Measurements from ENCODE around the gene KLHL14. TPM values are rescaled to one million over a fixed set of nuclear protein-coding genes. Genes with fewer than 3 reads are reported as not detected.

KLHL14 gene
- polyA plus RNA-seq, 1 donor, result 0.08 TPM

DNA sequence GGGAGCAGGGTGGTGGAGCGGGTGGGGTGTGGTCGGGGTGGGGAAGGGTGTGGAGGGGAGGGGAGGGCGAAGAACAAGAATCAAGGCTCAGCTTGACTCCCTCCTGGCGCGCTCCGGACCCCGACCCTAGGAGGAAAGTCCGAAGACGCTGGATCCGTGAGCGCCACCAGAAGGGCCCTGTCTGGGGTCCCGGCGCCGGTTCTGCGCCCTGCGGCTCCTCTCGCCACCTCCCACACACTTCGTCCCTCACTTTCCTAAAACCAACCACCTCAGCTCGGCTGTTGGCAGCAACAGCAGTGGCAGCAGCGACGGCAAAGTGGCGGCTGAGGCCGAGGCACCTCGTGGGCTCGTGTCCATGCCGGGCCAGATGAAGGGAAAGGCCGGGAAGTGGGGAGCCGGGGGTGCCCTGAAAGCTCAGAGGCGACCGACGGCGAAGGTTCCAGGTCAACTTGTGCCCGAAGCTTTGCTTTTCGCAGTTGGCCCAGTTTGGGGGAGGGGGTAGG lies 2.1 kb downstream of the KLHL14 start:
- DNase-seq (ENCODE audit: low read depth), result no peak

DNA sequence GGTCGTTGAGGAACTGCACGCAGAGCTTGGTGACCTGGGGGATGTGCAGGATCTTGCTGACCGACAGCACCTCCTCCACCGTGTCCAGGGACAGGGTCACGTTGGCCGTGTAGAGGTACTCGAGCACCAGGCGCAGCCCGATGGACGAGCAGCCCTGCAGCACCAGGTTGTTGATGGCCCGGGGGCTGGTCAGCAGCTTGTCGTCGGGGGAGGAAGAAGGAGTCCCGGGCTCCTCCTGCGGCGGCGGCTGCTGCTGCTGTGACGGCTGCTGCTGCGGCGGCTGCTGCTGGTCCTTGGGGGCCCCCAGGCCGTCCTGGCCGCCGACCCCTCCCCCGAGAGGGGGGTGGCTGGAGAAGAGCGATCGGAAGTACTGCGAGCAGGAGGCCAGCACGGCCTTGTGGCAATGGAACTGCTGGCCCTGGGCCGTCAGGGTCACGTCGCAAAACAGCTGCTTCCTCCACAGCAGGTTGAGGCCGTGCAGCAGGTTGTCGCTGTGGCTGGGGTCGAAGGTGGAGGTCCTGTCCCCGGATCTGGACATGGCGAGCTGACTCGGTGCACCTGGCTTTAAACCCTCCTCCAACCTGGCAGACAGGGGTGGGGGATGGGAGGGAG lies 2.7 kb downstream of the KLHL14 start:
- no peak for DNase-seq (ENCODE audit: low read depth)

DNA sequence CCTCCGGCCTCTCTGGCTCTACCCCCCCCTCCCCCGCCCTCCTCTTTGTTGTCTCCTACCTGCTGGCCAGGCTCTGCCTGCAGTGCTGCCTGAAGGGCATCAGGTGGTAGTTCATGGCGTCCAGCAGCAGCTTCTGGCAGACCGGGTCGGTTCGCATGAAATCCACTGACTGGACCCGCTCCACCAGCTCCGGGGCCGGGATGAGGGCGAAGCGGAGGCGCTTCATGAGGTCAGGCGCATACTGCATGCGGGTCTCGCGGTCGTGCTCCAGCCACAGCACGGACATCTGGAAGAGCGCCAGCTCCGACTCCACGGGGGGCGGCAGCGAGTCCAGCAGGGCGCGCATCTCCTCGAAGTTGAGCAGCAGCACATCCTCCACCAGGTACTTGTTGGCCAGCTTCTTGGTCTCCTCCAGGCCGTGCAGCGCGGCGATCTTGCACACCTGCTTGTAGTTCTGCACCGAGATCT lies 3.2 kb downstream of the KLHL14 start:
- DNase-seq (ENCODE audit: low read depth), result no peak

DNA sequence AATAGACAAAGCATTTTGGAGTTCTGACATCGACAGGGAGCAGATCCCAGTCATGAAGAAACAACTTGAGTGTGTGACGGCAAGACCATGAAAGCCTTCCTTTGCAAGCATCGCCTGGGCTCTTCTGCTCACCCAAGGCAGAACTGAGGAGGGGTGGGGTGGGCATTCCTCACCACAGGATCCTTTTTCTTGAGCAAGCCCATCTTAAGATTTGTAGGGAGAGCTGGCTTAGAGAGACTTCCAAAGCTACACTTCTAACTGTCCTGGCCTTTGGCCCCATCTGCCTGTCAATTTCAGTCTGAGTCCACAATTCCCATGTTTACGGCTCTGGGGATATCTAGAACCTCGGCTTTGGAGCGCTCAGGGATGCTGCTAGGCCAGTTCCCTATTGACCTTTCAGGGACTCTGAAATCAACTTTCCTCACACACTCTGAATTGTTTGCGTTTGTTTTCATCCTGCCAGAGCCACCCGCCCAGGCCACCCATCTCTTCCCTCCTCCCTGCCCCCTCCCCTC lies 3.7 kb downstream of the KLHL14 start:
- no peak for DNase-seq (ENCODE audit: low read depth)

DNA sequence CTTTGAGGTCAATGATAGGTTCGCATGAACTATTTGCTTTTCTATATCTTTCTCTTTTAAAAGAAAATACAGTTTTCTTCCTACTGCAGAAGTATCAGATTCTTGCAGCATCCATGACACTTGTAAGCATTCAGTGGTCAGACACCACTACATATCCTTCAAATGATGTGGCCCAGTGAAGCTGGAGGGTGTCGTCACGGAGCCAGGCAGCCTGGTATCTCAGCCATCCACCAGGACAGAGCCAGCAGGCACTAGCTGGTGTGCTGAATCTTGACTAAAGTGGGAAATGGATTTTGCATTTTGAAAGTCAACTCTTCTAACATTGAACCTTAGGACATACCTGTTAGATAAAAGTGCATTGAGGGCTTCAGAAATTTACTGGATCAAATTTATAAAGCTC lies 5.4 kb downstream of the KLHL14 start:
- DNase-seq (ENCODE audit: low read depth), result no peak

DNA sequence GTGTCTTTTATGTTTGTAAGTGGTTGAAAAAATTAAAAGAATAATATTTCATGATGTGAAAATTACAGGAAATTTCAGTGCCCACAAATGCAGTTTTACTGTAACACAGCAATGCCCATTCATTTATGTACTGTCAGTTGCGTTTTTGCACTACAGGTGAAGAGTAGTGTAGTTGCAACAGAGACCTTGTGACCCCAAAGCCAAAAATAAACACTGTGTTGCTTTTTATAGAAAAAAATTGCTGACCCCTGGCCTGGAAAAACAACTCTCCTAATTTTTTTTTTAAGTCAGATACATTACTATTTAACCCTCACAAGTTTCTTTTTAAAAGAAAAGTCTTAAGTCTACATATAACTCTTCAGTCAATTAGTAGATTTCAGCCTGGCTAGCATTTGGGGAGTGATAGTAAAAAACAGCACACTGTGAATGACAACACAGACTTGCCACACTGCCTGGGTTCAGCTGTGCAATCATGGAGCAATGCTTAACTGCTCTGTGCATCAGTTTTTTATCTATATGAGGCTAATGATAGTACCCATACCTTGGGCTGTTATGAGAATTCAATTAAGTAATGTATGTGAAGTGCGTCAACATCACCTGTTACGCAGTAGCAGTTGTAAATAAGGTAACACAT lies 8.1 kb downstream of the KLHL14 start:
- DNase-seq (ENCODE audit: low read depth), result no peak

DNA sequence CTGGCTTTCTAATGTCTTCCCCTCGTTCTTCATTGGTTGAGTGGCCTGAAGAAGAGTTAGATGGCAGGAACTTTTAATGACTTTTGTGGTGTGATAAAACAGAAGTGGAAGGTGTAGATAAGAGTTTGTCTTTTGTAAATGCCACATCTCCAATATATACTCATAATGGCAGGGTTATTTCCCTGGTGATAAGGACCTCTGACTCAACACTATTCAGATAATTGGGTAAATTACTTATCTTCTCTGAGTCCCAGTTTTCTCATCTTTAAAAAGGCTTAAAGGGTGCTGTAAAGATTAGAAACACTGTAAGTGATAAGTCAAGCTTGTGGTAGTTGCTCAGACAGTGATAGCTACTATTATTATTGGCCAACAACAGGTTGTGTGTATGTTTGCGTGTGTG lies 9.5 kb downstream of the KLHL14 start:
- no peak for DNase-seq (ENCODE audit: low read depth)

DNA sequence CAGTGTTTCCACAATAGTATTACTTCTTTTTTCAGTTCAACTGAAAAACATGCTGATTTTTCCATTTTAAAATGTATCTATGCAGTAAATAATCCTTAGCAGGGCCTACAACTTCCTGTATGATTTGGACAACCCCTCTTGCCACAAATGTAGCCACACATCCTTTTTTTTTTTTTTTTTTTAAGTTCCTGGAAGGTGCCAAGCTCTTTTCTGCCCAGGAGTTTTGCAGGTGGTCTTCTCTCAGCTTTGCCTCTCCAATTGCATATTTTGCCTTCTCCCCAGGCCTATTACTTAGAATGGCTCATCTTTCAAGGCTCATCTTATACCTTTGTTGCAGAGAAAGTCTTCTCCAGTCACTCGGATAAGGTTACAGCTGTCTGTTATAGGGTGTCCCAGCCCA lies 11.6 kb downstream of the KLHL14 start:
- no peak for DNase-seq (ENCODE audit: low read depth)

DNA sequence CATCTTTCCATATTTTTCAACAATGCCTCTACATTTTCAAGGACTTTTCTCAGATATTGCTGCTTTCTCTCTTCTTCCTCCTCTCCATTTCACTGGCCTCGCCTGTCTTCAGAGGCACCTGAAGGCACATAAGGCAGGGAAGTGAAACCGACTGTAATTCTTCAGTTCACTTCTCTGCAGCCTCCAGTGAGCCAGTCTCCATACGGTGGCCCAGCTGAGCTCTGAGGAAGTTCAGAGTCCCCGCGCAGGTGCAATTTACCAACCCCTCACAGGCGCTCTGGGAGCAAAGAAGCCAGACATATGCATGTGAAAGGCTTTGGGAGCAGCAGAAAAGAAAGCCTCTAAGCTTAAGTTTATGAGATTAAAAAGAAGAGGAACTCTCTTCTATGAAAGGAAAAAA lies 12.4 kb downstream of the KLHL14 start:
- no peak for DNase-seq (ENCODE audit: low read depth)

DNA sequence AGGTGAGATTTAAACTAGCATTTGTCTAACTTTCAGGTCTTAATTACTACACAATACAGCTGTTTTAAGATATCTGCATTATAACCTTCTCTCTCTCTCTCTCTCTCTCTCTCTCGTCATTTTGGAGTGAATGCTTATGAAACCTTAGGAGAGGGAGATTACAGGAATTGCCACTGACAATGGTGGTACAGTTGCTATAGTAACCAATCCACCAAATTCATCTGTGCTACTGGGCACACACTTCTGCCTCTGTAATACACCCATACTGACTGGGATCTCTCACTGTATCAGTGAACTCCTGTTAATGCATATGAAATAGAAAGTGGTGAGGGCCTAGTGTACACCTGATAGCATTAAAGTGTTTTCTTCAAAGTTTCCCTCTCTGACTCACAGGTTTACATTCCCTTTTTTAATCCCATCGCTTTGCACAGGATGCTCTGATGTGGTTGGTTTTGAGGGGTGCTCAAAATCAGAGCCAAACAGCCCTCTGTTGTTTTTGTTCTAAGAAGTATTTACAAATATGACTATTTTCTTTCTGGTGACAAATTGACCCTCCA lies 13.1 kb downstream of the KLHL14 start:
- DNase-seq (ENCODE audit: low read depth), result no peak

DNA sequence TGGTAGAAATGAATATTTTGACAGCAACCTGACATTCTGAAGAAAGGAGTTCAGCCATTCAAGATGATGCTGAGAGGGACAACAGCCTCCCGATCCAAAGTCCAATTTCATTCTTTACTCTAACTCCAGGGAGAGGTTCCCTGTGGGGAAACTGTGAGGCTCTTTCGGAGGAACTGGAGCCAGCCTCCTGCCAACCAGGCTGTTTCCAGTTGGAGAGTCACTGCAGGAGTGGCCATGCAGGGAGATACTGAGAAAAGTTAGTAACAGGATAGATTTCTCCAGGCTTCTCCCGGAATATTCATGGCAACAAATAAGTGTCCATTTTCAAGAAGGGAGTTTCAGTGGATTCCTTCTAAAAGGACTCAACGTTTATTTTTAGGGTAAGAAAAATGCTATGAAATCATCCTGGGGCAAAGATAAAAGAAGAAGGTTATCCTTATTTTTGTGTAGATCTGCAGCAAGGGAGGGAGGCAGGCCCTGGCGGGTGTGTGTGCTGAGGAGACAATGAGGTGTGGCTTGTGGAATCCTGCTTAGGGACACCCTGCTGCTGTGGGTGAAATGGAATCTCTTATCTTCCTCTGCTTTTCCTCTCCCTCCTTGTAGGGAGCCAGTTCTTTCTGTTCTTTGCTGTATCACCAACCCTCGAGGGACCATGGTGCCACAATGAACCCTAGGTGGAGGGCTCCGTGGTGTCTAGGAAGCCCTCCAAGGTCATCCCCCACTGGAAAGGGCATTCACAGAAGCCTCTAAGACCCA lies 18.1 kb downstream of the KLHL14 start:
- no peak for DNase-seq (ENCODE audit: low read depth)

DNA sequence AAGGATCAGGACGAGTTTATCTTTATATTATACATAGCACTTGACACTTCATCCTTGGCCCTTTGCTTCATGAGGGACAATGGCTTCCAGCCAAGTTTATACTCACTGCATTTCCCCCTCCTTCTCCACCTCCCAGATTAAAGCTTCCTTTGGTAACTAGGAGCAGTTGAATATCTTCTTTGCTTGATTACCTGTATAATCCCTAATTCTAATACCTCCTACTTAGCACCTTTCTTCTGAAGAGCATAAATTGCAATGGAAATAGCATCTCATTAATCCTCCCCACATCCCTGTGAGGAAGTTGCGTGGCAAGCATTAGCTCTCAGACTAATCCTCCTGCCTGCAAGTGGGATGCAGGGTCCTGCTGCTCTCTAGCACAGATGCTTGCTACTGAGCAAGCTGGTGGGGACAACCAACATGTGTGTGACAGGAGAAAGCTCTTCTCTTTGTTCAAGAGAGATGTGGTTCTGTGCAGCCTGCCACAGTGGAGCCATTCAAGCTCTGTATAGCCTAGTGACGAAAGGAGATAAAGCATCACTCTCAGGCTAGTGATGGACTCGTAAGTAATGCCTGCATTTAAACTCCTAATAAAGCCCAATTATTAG lies 19.1 kb downstream of the KLHL14 start:
- no peak for DNase-seq (ENCODE audit: low read depth)

DNA sequence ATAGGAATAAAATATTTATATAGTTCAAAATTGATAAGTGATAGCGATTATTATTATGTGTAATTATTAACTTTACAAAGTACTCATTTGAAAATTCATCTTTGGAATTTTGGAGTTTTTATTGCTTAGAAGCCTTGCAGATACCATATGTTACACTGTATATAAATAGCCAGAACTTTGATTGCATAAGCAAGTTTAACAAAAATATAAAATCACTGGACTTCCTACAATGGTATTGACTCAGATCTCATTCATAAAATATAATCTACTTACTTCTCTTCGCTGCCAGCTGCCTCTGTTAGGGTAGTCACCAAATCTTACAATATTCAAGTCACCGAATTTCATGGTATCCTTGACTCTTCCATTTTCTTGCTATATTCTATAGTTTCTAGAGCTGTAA lies 22.5 kb downstream of the KLHL14 start:
- DNase-seq (ENCODE audit: low read depth), result no peak

DNA sequence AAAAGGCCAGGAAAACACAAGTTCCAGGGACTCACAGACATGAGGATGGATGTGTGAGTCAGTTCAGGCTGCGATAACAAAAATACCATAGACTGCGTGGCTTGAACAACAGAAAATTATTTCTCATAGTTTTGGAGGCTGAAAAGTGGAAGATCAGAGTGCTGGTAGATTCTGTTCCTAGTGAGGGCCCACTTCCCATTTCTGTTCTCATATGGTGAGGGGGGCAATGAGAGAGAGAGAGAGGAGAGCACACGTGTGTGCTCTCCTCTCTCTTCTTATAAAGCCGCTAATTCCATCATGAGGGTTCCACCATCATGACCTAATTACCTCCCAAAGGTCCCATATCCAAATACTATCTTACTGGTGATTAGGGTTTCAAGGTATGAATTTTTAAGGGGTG lies 23.0 kb downstream of the KLHL14 start:
- DNase-seq (ENCODE audit: low read depth), result no peak

DNA sequence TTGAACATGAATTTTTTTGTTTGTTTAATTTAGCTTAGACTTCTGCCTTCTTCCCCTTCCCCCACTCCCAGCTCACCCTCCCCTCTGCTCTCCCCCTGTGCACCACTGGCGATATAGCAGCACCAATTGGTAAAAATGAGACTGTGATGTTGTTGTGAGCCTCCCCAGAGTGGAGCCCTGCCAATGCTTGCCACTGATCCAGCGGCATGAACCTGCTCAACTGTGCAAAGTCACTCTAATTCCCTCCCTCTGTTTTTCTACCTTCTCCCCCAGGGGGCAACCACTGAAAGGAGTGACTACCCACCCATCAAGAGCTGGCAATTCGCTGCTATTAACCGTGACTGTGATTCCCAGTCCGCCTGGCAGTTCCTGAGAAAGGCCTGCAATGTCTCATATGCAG lies 30.2 kb downstream of the KLHL14 start:
- no peak for DNase-seq (ENCODE audit: low read depth)

DNA sequence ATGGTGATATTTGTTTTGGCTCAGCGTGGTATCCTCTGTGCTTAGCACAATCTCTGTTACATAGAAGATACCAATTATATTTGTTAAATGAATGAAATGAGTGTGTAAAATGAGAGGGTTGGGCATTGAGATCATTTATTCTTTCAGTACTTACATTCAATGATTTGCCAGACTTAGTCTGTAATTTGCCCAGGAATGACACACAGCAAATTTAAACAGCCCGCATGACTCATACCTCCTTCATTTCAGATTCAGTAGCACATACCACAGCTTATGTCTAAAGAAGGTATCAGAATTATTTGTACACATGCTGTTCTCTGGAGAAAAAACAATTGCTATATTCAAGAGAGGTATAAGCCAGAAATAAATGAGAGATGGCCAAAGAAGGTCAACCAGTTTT lies 37.0 kb downstream of the KLHL14 start:
- DNase-seq (ENCODE audit: low read depth), result no peak

DNA sequence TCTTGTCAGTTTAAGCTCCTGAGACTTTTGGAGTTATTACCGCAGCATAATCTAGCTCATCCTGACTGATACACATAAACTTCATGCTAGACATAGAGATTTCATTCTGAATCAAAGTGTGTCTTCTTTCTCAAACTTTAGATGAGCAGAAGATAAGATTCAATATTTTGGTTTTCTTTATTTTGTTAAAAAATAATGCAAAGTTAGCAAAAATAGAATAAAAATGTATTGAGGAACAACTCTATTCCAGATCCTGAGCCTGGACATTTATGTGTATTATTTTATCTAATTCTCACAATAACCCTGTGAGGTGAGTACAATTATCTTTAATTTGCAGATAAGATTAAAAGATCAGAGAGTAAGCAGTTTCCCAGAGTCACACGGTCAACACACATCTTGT lies 38.4 kb downstream of the KLHL14 start:
- no peak for DNase-seq (ENCODE audit: low read depth)

DNA sequence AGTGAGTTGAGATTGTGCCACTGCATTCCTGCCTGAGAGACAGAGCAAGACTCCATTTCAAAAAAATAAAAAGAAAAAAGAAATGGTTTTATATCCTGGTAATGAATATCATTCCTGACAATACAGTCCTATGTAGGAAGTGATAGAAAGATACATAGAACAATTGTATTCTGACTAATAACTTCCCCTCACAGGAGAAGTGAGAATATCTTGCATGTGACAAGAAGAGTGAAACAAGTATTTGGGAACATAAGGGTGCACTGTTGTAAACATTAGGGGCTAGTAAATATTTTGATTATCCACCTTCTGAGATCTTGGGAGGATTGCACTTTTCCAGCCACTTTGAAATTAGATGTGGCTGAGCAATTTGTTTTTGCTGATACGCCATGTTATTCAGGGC lies 40.7 kb downstream of the KLHL14 start:
- DNase-seq (ENCODE audit: low read depth), result no peak

DNA sequence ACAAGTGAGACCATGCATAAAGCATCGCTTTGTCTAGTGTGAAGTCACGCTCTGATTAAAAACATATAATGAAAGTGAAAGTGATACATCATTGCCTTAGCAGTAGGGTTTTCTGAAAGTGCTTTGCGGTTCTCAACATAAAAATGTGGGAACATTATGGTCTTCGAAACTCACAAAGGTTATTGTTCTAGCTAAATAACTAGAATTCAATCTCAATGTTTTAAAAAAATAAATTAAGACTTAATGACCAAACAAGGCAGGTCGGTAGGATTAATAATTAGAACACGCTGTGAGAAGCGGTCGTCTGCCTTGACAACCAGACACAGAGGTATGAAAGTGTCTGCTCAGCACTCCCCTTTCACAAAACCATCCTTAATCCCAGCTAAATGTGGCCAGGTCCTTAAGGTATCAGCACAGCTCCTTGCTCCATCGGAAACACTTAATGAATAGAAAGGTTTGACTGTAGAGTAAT lies 42.2 kb downstream of the KLHL14 start:
- peak; percentile 11 for DNase-seq (ENCODE audit: low read depth)

DNA sequence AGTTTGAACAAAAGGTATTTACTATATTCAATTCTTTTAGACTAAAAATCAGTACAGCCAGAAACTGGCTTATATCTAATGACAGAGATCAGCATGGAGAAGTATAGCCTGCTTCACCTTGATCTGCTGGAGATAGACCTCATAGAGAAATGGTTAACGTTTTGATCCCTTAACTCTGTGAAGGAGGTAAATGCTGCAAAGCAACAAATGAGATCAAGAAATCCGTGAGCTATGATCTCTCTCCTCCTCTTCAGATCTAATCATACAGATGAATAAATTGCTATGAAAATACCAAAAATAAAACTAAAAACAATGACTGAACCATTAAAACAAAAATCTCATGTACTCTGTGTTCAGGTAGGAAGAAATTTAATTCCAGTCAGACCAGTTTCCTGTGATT lies 42.8 kb downstream of the KLHL14 start:
- no peak for DNase-seq (ENCODE audit: low read depth)

DNA sequence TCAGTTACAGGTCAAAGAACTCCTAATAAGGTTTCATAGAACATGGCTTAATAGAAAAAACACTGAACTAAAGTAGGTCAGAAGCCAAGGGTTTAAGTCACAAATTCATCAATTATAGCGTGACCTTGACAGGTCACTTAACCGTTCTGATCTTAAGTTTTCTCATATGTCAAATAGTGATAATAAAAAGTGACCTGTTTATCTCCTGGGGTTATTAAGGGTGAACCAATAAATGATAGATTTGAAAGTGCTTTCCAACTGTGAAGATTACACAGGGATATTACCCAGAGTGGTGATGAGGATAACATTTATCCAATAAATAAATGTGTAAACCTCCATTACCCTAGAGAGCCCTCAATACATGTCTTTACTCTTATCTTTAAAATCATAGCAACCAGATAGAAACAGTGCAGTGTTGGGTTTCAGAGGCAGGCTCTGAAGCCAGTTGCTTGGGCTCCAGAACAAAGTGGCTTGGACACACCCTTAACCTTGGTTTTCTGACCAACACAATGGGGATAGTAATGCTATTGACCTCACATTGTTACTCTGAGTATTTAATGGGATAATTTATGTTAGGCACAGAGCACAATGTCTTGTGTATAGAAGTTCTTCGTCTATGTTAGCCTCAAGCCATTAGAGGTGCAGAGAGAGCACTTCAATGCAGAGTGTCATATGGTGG lies 48.6 kb downstream of the KLHL14 start:
- no peak for DNase-seq (ENCODE audit: low read depth)

Data from forelimb muscle (tissue), 1 donor.